HUES48 (cell line): ENCODE measurements around the gene APOLD1.

ENCODE experiments used
- H3K27ac ChIP-seq: one replicate; pipeline ENCODE4 v1.7.0; 2013; ENCODE audit warnings: low read depth, low read length, inconsistent platforms
- H3K27me3 ChIP-seq: 2 replicates; pipeline ENCODE4 v1.6.1; 2013; ENCODE audit warnings: mild to moderate bottlenecking, low read length; ENCODE audit not compliant: control insufficient read depth, insufficient read depth
- H3K36me3 ChIP-seq: 2 replicates; pipeline ENCODE4 v1.6.1; 2013; ENCODE audit warnings: low read length; ENCODE audit not compliant: control insufficient read depth, insufficient read depth
- H3K4me1 ChIP-seq: 2 replicates; pipeline ENCODE4 v1.6.1; 2013; ENCODE audit warnings: mild to moderate bottlenecking, low read length; ENCODE audit not compliant: control insufficient read depth, insufficient read depth
- H3K4me3 ChIP-seq: 2 replicates; pipeline ENCODE4 v1.5.1; 2013; ENCODE audit warnings: mild to moderate bottlenecking, low read depth, low read length
- H3K9ac ChIP-seq: 2 replicates; pipeline ENCODE4 v1.6.1; 2013; ENCODE audit warnings: mild to moderate bottlenecking, low read depth, low read length, moderate library complexity
- H3K9me3 ChIP-seq: 2 replicates; pipeline ENCODE4 v1.6.1; 2013; ENCODE audit warnings: low read length; ENCODE audit not compliant: control insufficient read depth, insufficient read depth

APOLD1 gene

DNA sequence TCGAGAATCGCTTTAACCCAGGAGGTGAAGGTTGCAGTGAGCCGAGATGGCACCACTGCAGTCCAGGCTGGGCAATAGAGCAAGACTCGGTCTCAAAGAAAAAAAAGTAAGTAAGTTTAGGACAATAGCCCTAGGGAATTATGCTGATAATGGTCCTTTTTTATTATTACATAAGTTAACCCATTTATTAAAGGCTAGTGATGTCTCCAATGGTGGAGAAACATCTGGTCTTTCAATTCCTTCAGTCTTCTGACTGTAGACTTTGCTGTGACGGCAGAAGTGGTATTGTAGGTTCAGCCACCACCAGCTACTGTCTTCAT is 55.1 kb downstream of the APOLD1 start:
- Histone ChIP-seq H3K36me3 (peaks cover 10% of the 10 kb centered on the region; the same call in 1 of the 2 replicates), H3K9ac (no peak overlapping the region), H3K27ac (no peak overlapping the region), H3K4me1 (peaks cover 8% of the 10 kb centered on the region), H3K9me3 (no peaks in the 10 kb centered on the region), H3K4me3 (no peak overlapping the region), H3K27me3 (no peaks in the 10 kb centered on the region)
